IMR-90 (cell line): ENCODE measurements around the gene TXNDC9.

Experiments used
- POLR2A ChIP-seq: IDR thresholded peaks from 2 replicates; pipeline ENCODE4 v1.6.1; 2012; ENCODE audit warnings: mild to moderate bottlenecking, low read depth, low read length
- TF ChIP-seq, protein P1 (sequence below): conservative IDR thresholded peaks from 2 replicates; pipeline ENCODE4 v1.5.1; 2012; ENCODE audit warnings: mild to moderate bottlenecking, low read depth, low read length, improper control_type of control experiment

DNA sequence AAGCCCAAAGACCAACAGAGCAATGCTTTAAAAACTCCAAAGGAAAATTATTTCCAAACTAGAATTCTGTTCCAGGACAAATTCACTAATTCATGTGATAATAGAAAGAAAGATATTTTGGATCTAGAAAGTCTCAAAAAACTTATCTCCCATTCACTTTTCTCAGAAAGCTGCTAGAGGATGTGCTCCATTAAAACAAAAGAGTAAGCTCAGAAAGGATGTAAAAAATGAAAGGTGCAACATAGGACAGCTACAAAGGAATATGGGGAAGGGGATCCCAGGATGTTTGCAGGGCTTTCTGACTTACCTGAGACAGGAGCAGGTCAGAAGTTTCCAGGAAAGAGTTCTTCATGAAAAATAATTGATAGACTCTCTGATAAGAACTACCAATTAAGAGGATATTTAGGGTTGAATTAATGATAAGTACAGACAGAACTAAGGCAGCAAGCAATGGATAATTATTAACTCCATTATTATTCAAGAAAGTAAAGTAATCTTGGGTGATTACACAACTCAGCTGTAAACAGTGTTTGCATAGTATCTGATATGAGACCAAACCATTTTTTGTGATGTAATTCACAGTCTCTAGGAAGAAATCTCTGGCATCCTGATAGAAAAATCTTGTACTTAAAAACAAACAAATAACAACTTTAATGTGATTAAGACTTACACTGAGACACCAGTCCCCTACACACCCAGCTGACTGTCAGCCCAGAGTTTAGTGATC lies 56.0 kb downstream of the TXNDC9 start:
- TF ChIP-seq, protein P1, sequence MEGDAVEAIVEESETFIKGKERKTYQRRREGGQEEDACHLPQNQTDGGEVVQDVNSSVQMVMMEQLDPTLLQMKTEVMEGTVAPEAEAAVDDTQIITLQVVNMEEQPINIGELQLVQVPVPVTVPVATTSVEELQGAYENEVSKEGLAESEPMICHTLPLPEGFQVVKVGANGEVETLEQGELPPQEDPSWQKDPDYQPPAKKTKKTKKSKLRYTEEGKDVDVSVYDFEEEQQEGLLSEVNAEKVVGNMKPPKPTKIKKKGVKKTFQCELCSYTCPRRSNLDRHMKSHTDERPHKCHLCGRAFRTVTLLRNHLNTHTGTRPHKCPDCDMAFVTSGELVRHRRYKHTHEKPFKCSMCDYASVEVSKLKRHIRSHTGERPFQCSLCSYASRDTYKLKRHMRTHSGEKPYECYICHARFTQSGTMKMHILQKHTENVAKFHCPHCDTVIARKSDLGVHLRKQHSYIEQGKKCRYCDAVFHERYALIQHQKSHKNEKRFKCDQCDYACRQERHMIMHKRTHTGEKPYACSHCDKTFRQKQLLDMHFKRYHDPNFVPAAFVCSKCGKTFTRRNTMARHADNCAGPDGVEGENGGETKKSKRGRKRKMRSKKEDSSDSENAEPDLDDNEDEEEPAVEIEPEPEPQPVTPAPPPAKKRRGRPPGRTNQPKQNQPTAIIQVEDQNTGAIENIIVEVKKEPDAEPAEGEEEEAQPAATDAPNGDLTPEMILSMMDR: no peak
- TF ChIP-seq POLR2A: no peak
